Osteocyte (in vitro differentiated cells): ENCODE data around the gene IP6K1. TPM values are rescaled to one million over a fixed set of nuclear protein-coding genes. Genes with fewer than 3 reads are reported as not detected.

Experiments used
- DNase-seq: peaks from one replicate; pipeline ENCODE4 v3.0.0; 2021; ENCODE audit warnings: mixed read lengths; ENCODE audit not compliant: unreplicated experiment; ENCODE audit errors: extremely low spot score
- H3K27ac Mint-ChIP-seq: one replicate; pipeline ENCODE4 v1.8.0; 2021; ENCODE audit warnings: mild to moderate bottlenecking, mixed read lengths; ENCODE audit not compliant: unreplicated experiment
- H3K27me3 Mint-ChIP-seq: one replicate; pipeline ENCODE4 v1.8.0; 2021; ENCODE audit warnings: mixed read lengths; ENCODE audit not compliant: unreplicated experiment
- H3K36me3 Mint-ChIP-seq: one replicate; pipeline ENCODE4 v1.8.0; 2021; ENCODE audit warnings: mixed read lengths; ENCODE audit not compliant: unreplicated experiment
- H3K4me1 Mint-ChIP-seq: one replicate; pipeline ENCODE4 v1.8.0; 2021; ENCODE audit warnings: mixed read lengths; ENCODE audit not compliant: unreplicated experiment
- H3K4me3 Mint-ChIP-seq: one replicate; pipeline ENCODE4 v1.8.0; 2021; ENCODE audit warnings: mild to moderate bottlenecking, moderate library complexity, mixed read lengths; ENCODE audit not compliant: unreplicated experiment
- H3K9me3 Mint-ChIP-seq: one replicate; pipeline ENCODE4 v1.8.0; 2021; ENCODE audit warnings: mixed read lengths; ENCODE audit not compliant: unreplicated experiment
- total RNA-seq: library from RNA; stranded (reverse); gene quantifications from 2 replicates; pipeline ENCODE4 v1.2.1, GENCODE V29; 2021
- TF ChIP-seq, protein P1 (sequence below): fragments of 200-600 bp; sonication (generic); IDR thresholded peaks from 2 replicates; pipeline ENCODE4 v1.5.0; 2021; ENCODE audit warnings: antibody characterized with exemption, mild to moderate bottlenecking, moderate library complexity

IP6K1 gene
- total RNA-seq, 1 donor from 2014 or later, result 66.9 TPM

DNA sequence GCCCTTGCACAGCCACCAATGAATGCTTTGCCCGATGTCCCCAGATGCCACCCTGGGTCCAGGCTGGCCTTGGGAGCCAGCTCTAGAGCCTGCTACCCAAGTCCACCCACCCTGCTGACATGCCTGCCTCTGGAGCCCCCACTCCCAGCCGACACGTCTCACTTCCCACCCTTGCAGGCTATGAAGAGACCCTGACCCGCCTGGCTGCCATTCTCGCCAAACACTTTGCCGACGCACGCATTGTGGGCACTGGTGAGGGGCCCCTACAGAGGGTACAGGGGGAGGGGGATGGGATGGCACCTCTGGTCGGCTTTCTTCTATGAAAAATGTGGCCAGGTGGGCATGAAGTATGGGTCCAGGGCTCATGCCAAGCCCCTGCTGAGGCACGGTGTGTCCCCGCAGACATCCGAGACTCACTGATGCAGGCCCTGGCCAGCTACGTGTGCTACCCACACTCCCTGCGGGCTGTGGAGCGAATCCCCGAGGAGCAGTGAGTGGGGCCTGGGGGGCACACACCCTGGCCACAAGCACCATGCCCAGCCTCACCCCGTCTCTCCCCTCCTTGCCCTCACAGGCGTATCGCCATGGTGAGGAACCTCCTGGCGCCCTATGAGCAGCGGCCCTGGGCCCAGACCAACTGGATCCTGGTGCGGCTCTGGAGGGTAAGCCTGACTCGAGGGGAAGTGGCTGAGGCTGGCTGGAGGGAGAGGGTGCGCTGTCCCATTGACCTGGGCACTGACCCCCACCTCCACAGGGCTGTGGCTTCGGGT lies 72.8 kb downstream of the IP6K1 start:
- no peaks in the 10 kb centered on the region for H3K9me3 Mint-ChIP-seq
- H3K27ac Mint-ChIP-seq, result no peak overlapping the region
- H3K4me3 Mint-ChIP-seq, result no peak overlapping the region
- peaks cover 1% of the 10 kb centered on the region for H3K4me1 Mint-ChIP-seq
- no peaks in the 10 kb centered on the region for H3K27me3 Mint-ChIP-seq
- DNase-seq, result no peak
- peaks cover 3% of the 10 kb centered on the region for H3K36me3 Mint-ChIP-seq
- TF ChIP-seq, protein P1, sequence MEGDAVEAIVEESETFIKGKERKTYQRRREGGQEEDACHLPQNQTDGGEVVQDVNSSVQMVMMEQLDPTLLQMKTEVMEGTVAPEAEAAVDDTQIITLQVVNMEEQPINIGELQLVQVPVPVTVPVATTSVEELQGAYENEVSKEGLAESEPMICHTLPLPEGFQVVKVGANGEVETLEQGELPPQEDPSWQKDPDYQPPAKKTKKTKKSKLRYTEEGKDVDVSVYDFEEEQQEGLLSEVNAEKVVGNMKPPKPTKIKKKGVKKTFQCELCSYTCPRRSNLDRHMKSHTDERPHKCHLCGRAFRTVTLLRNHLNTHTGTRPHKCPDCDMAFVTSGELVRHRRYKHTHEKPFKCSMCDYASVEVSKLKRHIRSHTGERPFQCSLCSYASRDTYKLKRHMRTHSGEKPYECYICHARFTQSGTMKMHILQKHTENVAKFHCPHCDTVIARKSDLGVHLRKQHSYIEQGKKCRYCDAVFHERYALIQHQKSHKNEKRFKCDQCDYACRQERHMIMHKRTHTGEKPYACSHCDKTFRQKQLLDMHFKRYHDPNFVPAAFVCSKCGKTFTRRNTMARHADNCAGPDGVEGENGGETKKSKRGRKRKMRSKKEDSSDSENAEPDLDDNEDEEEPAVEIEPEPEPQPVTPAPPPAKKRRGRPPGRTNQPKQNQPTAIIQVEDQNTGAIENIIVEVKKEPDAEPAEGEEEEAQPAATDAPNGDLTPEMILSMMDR, result no peak

DNA sequence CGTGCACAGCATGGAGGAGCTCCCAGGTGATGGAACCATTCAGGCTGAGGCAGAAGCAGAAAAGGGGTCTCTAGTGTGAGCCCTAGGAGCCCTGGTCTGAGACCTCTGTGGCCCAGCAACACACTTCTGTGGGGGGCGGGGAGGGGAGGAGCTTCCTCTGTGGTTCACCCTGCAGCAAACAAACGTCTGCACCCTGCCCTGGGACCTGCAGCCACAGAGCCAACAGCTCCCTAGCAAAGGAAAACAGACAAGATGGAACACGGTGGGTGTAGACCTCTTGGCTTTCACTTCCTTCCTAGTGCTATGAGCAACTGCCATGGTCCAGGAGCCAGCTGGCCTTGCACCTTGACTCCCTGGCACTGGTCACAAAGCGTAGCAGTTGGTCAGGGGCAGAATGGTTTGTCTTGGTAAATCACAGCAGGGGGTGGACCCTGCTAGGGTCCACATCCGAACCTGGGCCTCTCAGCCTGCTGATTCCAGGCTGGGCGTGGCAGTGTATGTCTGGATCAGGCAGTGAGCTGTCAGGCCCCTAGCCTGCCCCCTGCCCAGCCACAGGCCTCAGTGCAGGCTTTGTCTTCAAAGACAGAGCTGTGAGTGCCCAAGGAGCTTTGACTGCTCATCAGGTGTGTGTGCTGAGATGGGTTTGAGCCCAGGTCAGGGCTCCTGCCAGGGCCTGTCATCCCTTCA lies 73.6 kb downstream of the IP6K1 start:
- H3K27ac Mint-ChIP-seq, result no peak overlapping the region
- TF ChIP-seq, protein P1, result no peak
- H3K27me3 Mint-ChIP-seq, result no peaks in the 10 kb centered on the region
- no peak for DNase-seq
- H3K36me3 Mint-ChIP-seq, result peaks cover 3% of the 10 kb centered on the region
- H3K4me1 Mint-ChIP-seq, result no peaks in the 10 kb centered on the region
- H3K9me3 Mint-ChIP-seq, result no peaks in the 10 kb centered on the region
- no peak overlapping the region for H3K4me3 Mint-ChIP-seq

DNA sequence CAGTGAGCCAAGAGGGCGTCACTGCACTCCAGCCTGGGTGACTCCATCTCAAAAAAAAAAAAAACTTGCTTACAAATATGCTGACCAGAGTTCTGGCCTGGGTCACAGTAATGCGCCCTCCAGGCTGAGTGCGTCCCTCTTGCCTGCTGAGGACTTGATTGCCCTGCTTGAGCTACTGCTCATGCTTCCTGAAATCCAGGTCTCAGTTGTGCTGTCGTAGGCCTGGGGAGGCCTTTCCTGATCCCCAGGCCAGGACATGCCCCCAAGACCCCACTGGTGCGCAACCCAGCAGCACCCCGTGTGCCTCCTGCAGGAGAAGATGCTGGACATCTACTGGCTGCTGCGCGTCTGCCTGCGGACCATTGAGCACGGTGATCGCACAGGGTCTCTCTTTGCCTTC lies 74.2 kb downstream of the IP6K1 start:
- H3K27me3 Mint-ChIP-seq, result no peaks in the 10 kb centered on the region
- H3K4me1 Mint-ChIP-seq, result no peaks in the 10 kb centered on the region
- H3K9me3 Mint-ChIP-seq, result no peaks in the 10 kb centered on the region
- no peak overlapping the region for H3K4me3 Mint-ChIP-seq
- TF ChIP-seq, protein P1, result no peak
- H3K27ac Mint-ChIP-seq, result no peak overlapping the region
- H3K36me3 Mint-ChIP-seq, result peaks cover 3% of the 10 kb centered on the region
- no peak for DNase-seq

DNA sequence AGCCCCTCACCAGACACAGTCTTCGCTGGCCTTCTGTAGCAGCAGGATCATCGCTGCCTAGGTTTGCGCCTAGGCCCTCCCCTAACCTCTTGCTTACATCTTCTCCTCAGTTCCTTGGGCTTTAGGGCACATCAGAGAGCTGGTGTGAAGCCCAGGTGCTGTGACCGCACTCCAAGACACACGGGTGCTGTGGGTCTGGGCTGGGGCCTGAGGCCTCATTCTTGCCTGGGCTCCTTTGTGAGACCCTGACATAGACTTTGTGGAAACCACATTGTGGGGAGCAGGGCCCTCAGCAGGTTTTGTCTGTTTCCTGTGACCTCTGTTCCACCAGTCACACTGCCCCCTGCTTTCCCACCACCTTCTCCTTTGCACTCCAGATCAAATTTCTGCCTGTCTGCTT lies 74.9 kb downstream of the IP6K1 start:
- peaks cover 3% of the 10 kb centered on the region for H3K36me3 Mint-ChIP-seq

DNA sequence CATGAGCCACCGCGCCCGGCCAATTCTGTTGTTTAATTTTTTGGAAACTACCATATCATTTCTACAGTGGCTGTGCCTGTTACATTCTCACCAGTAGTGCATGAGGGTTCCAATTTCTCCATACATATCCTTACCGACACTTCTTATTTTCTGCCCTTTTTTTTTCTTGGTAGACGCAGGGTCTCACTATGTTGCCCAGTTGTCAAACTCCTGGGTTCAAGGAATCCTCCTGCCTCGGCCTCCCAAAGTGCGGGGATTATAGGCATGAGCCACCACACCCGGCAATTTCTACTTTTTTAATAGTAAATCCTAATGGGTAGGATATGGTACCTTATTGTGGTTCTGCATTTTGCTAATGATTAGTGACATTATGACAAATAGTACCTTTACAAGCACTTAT lies 76.5 kb downstream of the IP6K1 start:
- TF ChIP-seq, protein P1, result no peak
- no peaks in the 10 kb centered on the region for H3K4me1 Mint-ChIP-seq
- peaks cover 3% of the 10 kb centered on the region for H3K36me3 Mint-ChIP-seq
- H3K27ac Mint-ChIP-seq, result no peak overlapping the region
- H3K4me3 Mint-ChIP-seq, result no peak overlapping the region
- no peak for DNase-seq
- no peaks in the 10 kb centered on the region for H3K9me3 Mint-ChIP-seq
- no peaks in the 10 kb centered on the region for H3K27me3 Mint-ChIP-seq

More for the DNA sequence above, 74.9 kb downstream of the IP6K1 start:
- Mint-ChIP-seq H3K4me1 (no peaks in the 10 kb centered on the region), H3K27ac (no peak overlapping the region), H3K4me3 (no peak overlapping the region), H3K9me3 (no peaks in the 10 kb centered on the region), H3K27me3 (no peaks in the 10 kb centered on the region)
- TF ChIP-seq, protein P1, result no peak
- no peak for DNase-seq
